Naive thymus-derived CD4-positive, alpha-beta T cell (primary cell): Measurements from ENCODE around the gene ABHD12. TPM values are rescaled to one million over a fixed set of nuclear protein-coding genes. Genes with fewer than 3 reads are reported as not detected.

Experiments used
- ATAC-seq: fragments of 150-1000 bp; cut with Tn5 transposase; 2 replicates; pipeline ENCODE4 v1.10.0; 2021; ENCODE audit warnings: mild to moderate bottlenecking, moderate library complexity
- CTCF ChIA-PET: fragments of 350-600 bp; sonication (Branson Sonifier 250); formaldehyde crosslinking; loops from one replicate; lab custom pipeline; 2021; ENCODE audit warnings: antibody characterized with exemption; lab: Charles Lee
- POLR2A ChIA-PET: fragments of 350-600 bp; sonication (Branson Sonifier 250); formaldehyde crosslinking; loops from one replicate; lab custom pipeline; 2021; ENCODE audit warnings: antibody characterized with exemption, inconsistent platforms; lab: Charles Lee
- DNase-seq, 9 donors: peaks; one replicate each; pipeline versions ENCODE4 v3.0.0 to v3.0.0-alpha.2; 2020 to 2022; ENCODE audit warnings: mixed read lengths in 1 of 9
- H3K27ac ChIP-seq: one replicate; pipeline ENCODE4 v1.7.0; 2013; ENCODE audit warnings: mild to moderate bottlenecking, low read depth, low read length, moderate library complexity
- H3K27me3 ChIP-seq, 2 donors: one replicate each; pipeline ENCODE4 v1.7.0; 2013; ENCODE audit warnings: low read length in 2 of 2, mild to moderate bottlenecking in 2 of 2, moderate library complexity in 2 of 2; ENCODE audit not compliant: control insufficient read depth in 2 of 2, insufficient read depth in 2 of 2
- H3K36me3 ChIP-seq, 3 experiments: 1 replicate in 2 of 3; 2 replicates in 1 of 3; pipeline ENCODE4 v1.7.0; 2013; ENCODE audit warnings: low read length in 3 of 3, mild to moderate bottlenecking in 3 of 3, moderate library complexity in 1 of 3; ENCODE audit not compliant: insufficient read depth in 3 of 3, control insufficient read depth in 2 of 3
- H3K4me1 ChIP-seq, 2 donors: one replicate each; pipeline ENCODE4 v1.7.0; 2013; ENCODE audit warnings: low read length in 2 of 2, mild to moderate bottlenecking in 2 of 2, moderate library complexity in 1 of 2; ENCODE audit not compliant: control insufficient read depth in 2 of 2, insufficient read depth in 2 of 2
- H3K4me3 ChIP-seq: 2 replicates; pipeline ENCODE4 v1.7.0; 2013; ENCODE audit warnings: mild to moderate bottlenecking, low read length
- H3K9me3 ChIP-seq, 3 experiments: 1 replicate in 2 of 3; 2 replicates in 1 of 3; pipeline ENCODE4 v1.7.0; 2013; ENCODE audit warnings: low read length in 3 of 3; ENCODE audit not compliant: control insufficient read depth in 2 of 3
- H3K27ac Mint-ChIP-seq, 9 donors: one replicate each; pipeline ENCODE4 v1.8.0; 2020 to 2022; ENCODE audit warnings: mixed read lengths in 9 of 9, mild to moderate bottlenecking in 8 of 9, moderate library complexity in 5 of 9, inconsistent platforms in 2 of 9
- H3K27me3 Mint-ChIP-seq, 5 donors: one replicate each; pipeline ENCODE4 v1.8.0; 2021 to 2022; ENCODE audit warnings: mixed read lengths in 5 of 5, mild to moderate bottlenecking in 1 of 5
- H3K36me3 Mint-ChIP-seq, 5 donors: one replicate each; pipeline ENCODE4 v1.8.0; 2020 to 2022; ENCODE audit warnings: mixed read lengths in 5 of 5, mild to moderate bottlenecking in 3 of 5, inconsistent platforms in 1 of 5
- H3K4me1 Mint-ChIP-seq, 7 donors: one replicate each; pipeline ENCODE4 v1.8.0; 2020 to 2022; ENCODE audit warnings: mixed read lengths in 7 of 7, mild to moderate bottlenecking in 3 of 7, inconsistent platforms in 1 of 7
- H3K4me3 Mint-ChIP-seq, 10 donors: one replicate each; pipeline ENCODE4 v1.8.0; 2020 to 2022; ENCODE audit warnings: mild to moderate bottlenecking in 10 of 10, mixed read lengths in 10 of 10, moderate library complexity in 6 of 10, inconsistent platforms in 2 of 10
- H3K9me3 Mint-ChIP-seq, 11 donors: one replicate each; pipeline ENCODE4 v1.8.0; 2020 to 2022; ENCODE audit warnings: mixed read lengths in 11 of 11, mild to moderate bottlenecking in 4 of 11, inconsistent platforms in 1 of 11, moderate library complexity in 1 of 11
- intact Hi-C, 2 donors: fragments of 100-400 bp; cut with micrococcal nuclease; formaldehyde crosslinking; loops; one replicate each; pipeline ENCODE4 v1.15.1; 2023
- polyA plus RNA-seq, 2 donors: library from polyadenylated mRNA; unstranded; fragments of 300-500 nt; fragmentation: Illumina TruSeq; gene quantifications; one replicate each; pipeline ENCODE4 v1.2.3, GENCODE V29; 2021
- total RNA-seq, 6 experiments: library from RNA in 5 of 6; stranded (reverse) in 5 of 6; gene quantifications; 1 replicate in 5 of 6; 2 replicates in 1 of 6; pipeline ENCODE4 v1.2.3 and lab custom pipeline; 2021 to 2026

The ABHD12 gene
- total and polyA plus RNA-seq, 7 experiments from 2014 or later, result 16.5 to 29.7 (median 24.1) TPM

DNA sequence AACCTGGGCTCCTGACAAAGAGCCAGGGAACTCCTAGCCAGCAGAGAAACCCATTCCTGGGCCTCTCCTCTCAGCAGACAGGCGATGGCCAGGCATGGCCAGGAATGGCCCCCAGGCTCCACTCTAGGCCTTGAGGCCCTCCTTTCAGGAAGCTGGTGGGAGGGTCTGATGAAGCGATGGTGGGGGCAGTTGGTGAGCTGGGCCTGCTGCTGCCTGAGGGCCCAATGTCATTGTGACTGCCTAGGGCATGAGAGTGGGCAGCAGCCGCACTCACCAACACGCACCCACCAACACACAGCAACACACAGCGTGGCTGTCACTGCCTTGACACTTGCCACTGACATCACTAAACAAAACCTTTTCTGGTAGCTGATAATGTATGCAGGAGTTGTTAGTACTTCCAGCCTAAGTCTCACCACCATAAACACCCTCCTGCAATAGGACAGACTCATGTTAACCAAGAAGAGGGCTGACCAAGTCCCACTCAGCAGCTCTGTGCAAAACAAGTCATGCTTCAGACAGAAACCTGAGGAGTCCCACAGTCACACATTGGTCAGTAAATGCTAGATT, 69.3 kb downstream of the ABHD12 start:
- DNase-seq, result no peak
- Histone ChIP-seq H3K27me3 (no peaks in the 10 kb centered on the region), H3K27ac (no peak overlapping the region), H3K4me3 (no peak overlapping the region), H3K9me3 (no peaks in the 10 kb centered on the region), H3K4me1 (no peaks in the 10 kb centered on the region), H3K36me3 (peaks cover 0 to 26% (median 4%) of the 10 kb centered on the region in 3 experiments)
- peak; percentile 55 for ATAC-seq
- intact Hi-C loops, result no loop called here
- CTCF ChIA-PET, result no interaction called here
- H3K36me3 Mint-ChIP-seq, result peaks cover 3 to 26% (median 14%) of the 10 kb centered on the region in 5 donors
- H3K27me3 Mint-ChIP-seq, result no peaks in the 10 kb centered on the region
- peak overlapping the region in 1 of 10 donors; percentile 53 for H3K4me3 Mint-ChIP-seq
- H3K4me1 Mint-ChIP-seq, result peaks cover 7 to 20% (median 13%) of the 10 kb centered on the region in 7 donors
- H3K9me3 Mint-ChIP-seq, result no peaks in the 10 kb centered on the region
- H3K27ac Mint-ChIP-seq, result peak overlapping the region in 1 of 9 donors; percentile 51
- POLR2A ChIA-PET, result no interaction called here

GRCh38 chr20:25320035-25320800, 70.4 kb downstream of the ABHD12 start:
- DNase-seq, result no peak
- Mint-ChIP-seq H3K27ac (no peak overlapping the region), H3K27me3 (no peaks in the 10 kb centered on the region), H3K36me3 (peaks cover 3 to 33% (median 18%) of the 10 kb centered on the region in 5 donors), H3K4me1 (peaks cover 7 to 22% (median 15%) of the 10 kb centered on the region in 7 donors), H3K9me3 (no peaks in the 10 kb centered on the region), H3K4me3 (no peak overlapping the region)
- Histone ChIP-seq H3K4me3 (no peak overlapping the region), H3K27me3 (no peaks in the 10 kb centered on the region), H3K36me3 (peaks cover 0 to 27% (median 4%) of the 10 kb centered on the region in 3 experiments), H3K4me1 (no peaks in the 10 kb centered on the region), H3K27ac (no peak overlapping the region), H3K9me3 (no peaks in the 10 kb centered on the region)
- intact Hi-C loops, result no loop called here
- POLR2A ChIA-PET, result no interaction called here
- CTCF ChIA-PET, result no interaction called here
- ATAC-seq, result no peak

DNA sequence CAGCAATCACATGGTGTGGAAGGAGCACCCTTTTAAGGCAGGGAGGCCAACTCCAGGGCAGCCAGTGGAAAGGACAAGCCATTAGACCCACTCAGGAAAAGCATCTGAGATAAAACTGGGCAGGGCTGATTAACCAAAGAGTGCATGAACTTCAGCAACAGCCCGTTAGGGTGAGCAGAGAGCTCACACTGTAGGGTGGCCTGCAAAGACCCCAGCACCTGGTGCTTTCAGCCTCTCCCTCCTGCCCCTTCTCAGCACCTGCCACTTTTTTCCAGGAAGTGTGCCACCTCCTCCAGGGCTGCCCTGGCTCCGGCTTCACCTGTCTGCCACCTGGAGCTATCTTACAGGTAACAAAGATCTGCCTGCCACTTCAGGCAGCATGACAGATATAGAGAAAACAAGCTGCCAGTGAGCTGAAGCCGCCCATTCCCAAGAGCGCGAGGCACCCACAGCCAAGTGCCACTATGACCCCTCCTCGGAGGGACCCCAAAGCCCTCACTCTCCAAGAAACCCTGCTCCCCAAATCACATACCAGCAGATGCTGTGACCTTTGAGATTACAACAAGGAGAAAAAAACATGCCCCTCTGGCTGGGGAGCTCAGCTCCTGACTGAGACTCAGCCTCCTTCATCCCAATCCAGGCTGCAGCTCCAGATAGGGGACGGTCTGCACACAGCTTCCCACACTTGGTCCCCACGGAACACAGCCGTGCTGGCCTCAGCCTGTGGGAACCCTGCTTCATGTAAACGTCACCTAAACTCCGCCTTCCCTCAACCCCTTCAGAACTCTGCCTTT, 71.2 kb downstream of the ABHD12 start:
- no peaks in the 10 kb centered on the region for H3K9me3 Mint-ChIP-seq
- no peaks in the 10 kb centered on the region for H3K27me3 Mint-ChIP-seq
- H3K27ac Mint-ChIP-seq, result peak overlapping the region in 2 of 9 donors; percentile 26 to 87
- H3K36me3 Mint-ChIP-seq, result peaks cover 3 to 38% (median 18%) of the 10 kb centered on the region in 5 donors
- no peak overlapping the region for H3K4me3 ChIP-seq
- ATAC-seq (no peak), DNase-seq (no peak)
- H3K4me1 Mint-ChIP-seq, result peaks cover 7 to 22% (median 13%) of the 10 kb centered on the region in 7 donors
- intact Hi-C loops, result no loop called here
- peaks cover 0 to 34% (median 4%) of the 10 kb centered on the region in 3 experiments for H3K36me3 ChIP-seq
- H3K4me3 Mint-ChIP-seq, result no peak overlapping the region
- no peak overlapping the region for H3K27ac ChIP-seq
- no peaks in the 10 kb centered on the region for H3K27me3 ChIP-seq
- no peaks in the 10 kb centered on the region for H3K9me3 ChIP-seq
- ChIA-PET POLR2A (no interaction called here), CTCF (no interaction called here)
- no peaks in the 10 kb centered on the region for H3K4me1 ChIP-seq

GRCh38 chr20:25318471-25319240, 72.0 kb downstream of the ABHD12 start:
- no peaks in the 10 kb centered on the region for H3K27me3 ChIP-seq
- H3K4me3 ChIP-seq, result no peak overlapping the region
- peaks cover 0 to 36% (median 4%) of the 10 kb centered on the region in 3 experiments for H3K36me3 ChIP-seq
- H3K27ac ChIP-seq, result no peak overlapping the region
- peaks cover 3 to 35% (median 18%) of the 10 kb centered on the region in 5 donors for H3K36me3 Mint-ChIP-seq
- H3K27ac Mint-ChIP-seq, result peak overlapping the region in 1 of 9 donors; percentile 59
- H3K4me3 Mint-ChIP-seq, result no peak overlapping the region
- ChIA-PET CTCF (no interaction called here), POLR2A (interaction anchor here (0.5 kb wide), 1 partner anchor 58 kb away, joined by 4 read pairs; no protein-coding TSS in a partner anchor)
- no peaks in the 10 kb centered on the region for H3K9me3 Mint-ChIP-seq
- H3K4me1 Mint-ChIP-seq, result peaks cover 7 to 24% (median 13%) of the 10 kb centered on the region in 7 donors
- no peaks in the 10 kb centered on the region for H3K4me1 ChIP-seq
- peak; percentile 71 for ATAC-seq
- intact Hi-C loops, result no loop called here
- DNase-seq, result no peak
- no peaks in the 10 kb centered on the region for H3K27me3 Mint-ChIP-seq
- H3K9me3 ChIP-seq, result no peaks in the 10 kb centered on the region

GRCh38 chr20:25317351-25318075, 73.1 kb downstream of the ABHD12 start:
- H3K27me3 Mint-ChIP-seq, result no peaks in the 10 kb centered on the region
- ChIA-PET POLR2A (no interaction called here), CTCF (no interaction called here)
- no peak overlapping the region for H3K27ac ChIP-seq
- no peaks in the 10 kb centered on the region for H3K9me3 Mint-ChIP-seq
- no peaks in the 10 kb centered on the region for H3K9me3 ChIP-seq
- H3K27ac Mint-ChIP-seq, result peak overlapping the region in 3 of 9 donors; percentile 18 to 84 (median 67)
- H3K4me1 ChIP-seq, result no peaks in the 10 kb centered on the region
- no peaks in the 10 kb centered on the region for H3K27me3 ChIP-seq
- H3K4me3 ChIP-seq, result no peak overlapping the region
- peaks cover 0 to 26% (median 4%) of the 10 kb centered on the region in 3 experiments for H3K36me3 ChIP-seq
- ATAC-seq (no peak), DNase-seq (no peak)
- peaks cover 1 to 26% (median 12%) of the 10 kb centered on the region in 5 donors for H3K36me3 Mint-ChIP-seq
- intact Hi-C loops, result no loop called here
- H3K4me3 Mint-ChIP-seq, result peak overlapping the region in 1 of 10 donors; percentile 43
- peaks cover 6 to 27% (median 12%) of the 10 kb centered on the region in 7 donors for H3K4me1 Mint-ChIP-seq
